ENCODE results near the gene FKBP6. TPM values are rescaled to one million over a fixed set of nuclear protein-coding genes. Genes with fewer than 3 reads are reported as not detected.
"Not testable (repeated sequence)": the region's sequence is repeated elsewhere in the genome, so short reads cannot be mapped to it uniquely, and the experiment has no call there.

FKBP6 gene
- total RNA-seq, 5 donors from 2014 or later (not counting 1 experiment from before 2014, with no cell fraction given): not detected

- Mint-ChIP-seq H3K27me3 (peaks cover 3 to 12% of the 10 kb centered on the region in 2 donors), H3K4me3 (peak overlapping the region in 1 of 3 donors; percentile 53), H3K9me3 (no peaks in the 10 kb centered on the region), H3K27ac (no peak overlapping the region), H3K4me1 (peaks cover 0 to 6% (median 5%) of the 10 kb centered on the region in 3 donors), H3K36me3 (no peaks in the 10 kb centered on the region)
- CTCF ChIA-PET: no interaction called here
- no peaks in the 10 kb centered on the region for H3K9me3 ChIP-seq
- no peak for ATAC-seq (replicated peaks in 1 of 4)
- no peak overlapping the region for H3K27ac ChIP-seq (ENCODE audit: low read length)
- no peaks in the 10 kb centered on the region for H3K36me3 ChIP-seq (ENCODE audit: control insufficient read depth in 2 of 2, extremely low read depth in 1 of 2, insufficient read depth in 1 of 2, low read length in 1 of 2)
- DNase-seq: no peak
- WGBS (ENCODE audit: insufficient coverage): 85% methylated on average over 11 of the region's 21 CpGs
- peaks cover 0 to 32% of the 10 kb centered on the region in 2 experiments for H3K27me3 ChIP-seq (replicated peaks in 1 of 2; ENCODE audit: control insufficient read depth in 2 of 2, extremely low read depth in 1 of 2, insufficient read depth in 2 of 2, low read length in 1 of 2)
- peaks cover 0 to 4% of the 10 kb centered on the region in 2 experiments for H3K4me1 ChIP-seq (ENCODE audit: control insufficient read depth in 1 of 2, extremely low read depth in 1 of 2, insufficient read depth in 2 of 2, low read length in 2 of 2)
- H3K4me3 ChIP-seq (ENCODE audit: control insufficient read depth in 1 of 2, extremely low read depth in 1 of 2, low read length in 1 of 2): no peak overlapping the region
- POLR2A ChIA-PET: no interaction called here
Measured at GRCh38 chr7:73358590-73359275, 30.8 kb downstream of the FKBP6 start.

GRCh38 chr7:73359306-73359705, 31.3 kb downstream of the FKBP6 start:
- no peak overlapping the region for H3K4me3 Mint-ChIP-seq
- H3K27me3 Mint-ChIP-seq: peaks cover 3 to 12% of the 10 kb centered on the region in 2 donors
- Histone ChIP-seq H3K27me3 (replicated peaks in 1 of 2; ENCODE audit: control insufficient read depth in 2 of 2, extremely low read depth in 1 of 2, insufficient read depth in 2 of 2, low read length in 1 of 2) (peaks cover 0 to 34% of the 10 kb centered on the region in 2 experiments), H3K9me3 (no peaks in the 10 kb centered on the region), H3K27ac (ENCODE audit: low read length) (no peak overlapping the region), H3K4me1 (ENCODE audit: control insufficient read depth in 1 of 2, extremely low read depth in 1 of 2, insufficient read depth in 2 of 2, low read length in 2 of 2) (peaks cover 0 to 4% of the 10 kb centered on the region in 2 experiments), H3K36me3 (ENCODE audit: control insufficient read depth in 2 of 2, extremely low read depth in 1 of 2, insufficient read depth in 1 of 2, low read length in 1 of 2) (no peaks in the 10 kb centered on the region), H3K4me3 (ENCODE audit: control insufficient read depth in 1 of 2, extremely low read depth in 1 of 2, low read length in 1 of 2) (no peak overlapping the region)
- 88% methylated on average over 11 of the region's 11 CpGs for WGBS (ENCODE audit: insufficient coverage)
- ATAC-seq (replicated peaks in 1 of 4): no peak
- no peaks in the 10 kb centered on the region for H3K9me3 Mint-ChIP-seq
- no peaks in the 10 kb centered on the region for H3K36me3 Mint-ChIP-seq
- no peak for DNase-seq
- ChIA-PET POLR2A (no interaction called here), CTCF (no interaction called here)
- peaks cover 0 to 6% (median 5%) of the 10 kb centered on the region in 3 donors for H3K4me1 Mint-ChIP-seq
- no peak overlapping the region for H3K27ac Mint-ChIP-seq

- H3K27me3 Mint-ChIP-seq: peaks cover 3 to 12% of the 10 kb centered on the region in 2 donors
- no peak overlapping the region for H3K4me3 Mint-ChIP-seq
- Histone ChIP-seq H3K4me3 (ENCODE audit: control insufficient read depth in 1 of 2, extremely low read depth in 1 of 2, low read length in 1 of 2) (no peak overlapping the region), H3K36me3 (ENCODE audit: control insufficient read depth in 2 of 2, extremely low read depth in 1 of 2, insufficient read depth in 1 of 2, low read length in 1 of 2) (no peaks in the 10 kb centered on the region), H3K27ac (ENCODE audit: low read length) (no peak overlapping the region), H3K9me3 (no peaks in the 10 kb centered on the region), H3K27me3 (replicated peaks in 1 of 2; ENCODE audit: control insufficient read depth in 2 of 2, extremely low read depth in 1 of 2, insufficient read depth in 2 of 2, low read length in 1 of 2) (peaks cover 0 to 34% of the 10 kb centered on the region in 2 experiments), H3K4me1 (ENCODE audit: control insufficient read depth in 1 of 2, extremely low read depth in 1 of 2, insufficient read depth in 2 of 2, low read length in 2 of 2) (peaks cover 0 to 4% of the 10 kb centered on the region in 2 experiments)
- no peaks in the 10 kb centered on the region for H3K36me3 Mint-ChIP-seq
- H3K27ac Mint-ChIP-seq: no peak overlapping the region
- H3K4me1 Mint-ChIP-seq: peaks cover 0 to 6% (median 5%) of the 10 kb centered on the region in 3 donors
- 83% methylated on average over 9 of the region's 13 CpGs for WGBS (ENCODE audit: insufficient coverage)
- no peaks in the 10 kb centered on the region for H3K9me3 Mint-ChIP-seq
- no peak for ATAC-seq (replicated peaks in 1 of 4)
- CTCF ChIA-PET: no interaction called here
- DNase-seq: no peak
- POLR2A ChIA-PET: no interaction called here
Measured at GRCh38 chr7:73359746-73360375, 31.9 kb downstream of the FKBP6 start.

- H3K27ac Mint-ChIP-seq; POLR2A ChIA-PET; H3K9me3 ChIP-seq; DNase-seq; H3K27ac ChIP-seq (ENCODE audit: low read length); H3K9me3 Mint-ChIP-seq; CTCF ChIA-PET; H3K36me3 Mint-ChIP-seq; ATAC-seq (replicated peaks in 1 of 4); H3K4me3 ChIP-seq (ENCODE audit: control insufficient read depth in 1 of 2, extremely low read depth in 1 of 2, low read length in 1 of 2); H3K4me1 Mint-ChIP-seq; H3K4me1 ChIP-seq (ENCODE audit: control insufficient read depth in 1 of 2, extremely low read depth in 1 of 2, insufficient read depth in 2 of 2, low read length in 2 of 2); H3K36me3 ChIP-seq (ENCODE audit: control insufficient read depth in 2 of 2, extremely low read depth in 1 of 2, insufficient read depth in 1 of 2, low read length in 1 of 2); H3K4me3 Mint-ChIP-seq: not testable (repeated sequence)
- WGBS (ENCODE audit: insufficient coverage): no CpG with 5 or more reads among the region's 1 CpG
- peaks cover 0 to 34% of the 10 kb centered on the region in 2 experiments for H3K27me3 ChIP-seq (replicated peaks in 1 of 2; ENCODE audit: control insufficient read depth in 2 of 2, extremely low read depth in 1 of 2, insufficient read depth in 2 of 2, low read length in 1 of 2)
- H3K27me3 Mint-ChIP-seq: peaks cover 3 to 12% of the 10 kb centered on the region in 2 donors
Measured at GRCh38 chr7:73360590-73360989, 32.6 kb downstream of the FKBP6 start.

DNA sequence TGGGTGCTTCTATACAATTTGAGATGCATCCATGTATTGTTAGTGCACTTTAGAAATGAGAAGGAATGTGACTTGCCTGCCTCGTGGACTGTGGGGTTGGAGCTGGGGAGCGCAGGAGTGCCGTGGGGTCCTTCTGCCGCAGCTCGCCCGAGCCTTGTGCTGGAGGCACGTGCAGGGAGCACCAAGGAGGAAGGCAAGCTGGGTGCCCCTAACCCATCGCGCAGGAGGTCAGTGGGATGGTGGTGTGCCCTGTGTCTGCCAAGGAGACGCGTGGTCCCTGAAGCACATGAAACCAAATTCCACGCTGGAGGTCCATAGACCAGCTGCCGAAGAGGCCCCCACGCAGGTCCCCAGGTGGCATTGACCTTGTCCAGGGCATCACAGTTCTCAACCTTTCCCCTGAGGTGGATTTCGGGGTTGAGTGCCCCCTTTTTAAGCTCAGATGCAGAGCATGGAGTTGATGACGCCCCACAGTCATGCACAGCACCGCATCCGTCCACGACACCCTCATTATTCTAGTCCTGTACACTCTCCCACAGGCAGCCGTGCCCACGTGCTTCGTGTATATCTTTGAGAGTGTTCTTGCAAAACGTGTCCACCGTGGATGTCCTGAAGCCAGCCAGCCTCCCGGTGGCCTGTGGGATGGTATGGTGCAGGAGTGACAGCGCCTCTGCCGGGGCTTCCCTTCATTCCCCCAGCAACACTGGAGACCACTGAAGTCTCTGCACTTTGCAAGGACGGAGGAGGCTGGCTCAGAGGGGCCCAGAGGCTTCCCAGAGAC, 35.5 kb downstream of the FKBP6 start:
- CTCF ChIA-PET: no interaction called here
- WGBS (ENCODE audit: insufficient coverage): 87% methylated on average over 16 of the region's 28 CpGs
- Mint-ChIP-seq H3K27ac (no peak overlapping the region), H3K27me3 (peaks cover 3 to 16% of the 10 kb centered on the region in 2 donors), H3K36me3 (no peaks in the 10 kb centered on the region), H3K4me3 (no peak overlapping the region), H3K9me3 (no peaks in the 10 kb centered on the region), H3K4me1 (peaks cover 0 to under 1% (median 0%) of the 10 kb centered on the region in 3 donors)
- Histone ChIP-seq H3K9me3 (no peaks in the 10 kb centered on the region), H3K27me3 (replicated peaks in 1 of 2; ENCODE audit: control insufficient read depth in 2 of 2, extremely low read depth in 1 of 2, insufficient read depth in 2 of 2, low read length in 1 of 2) (peaks cover 0 to 25% of the 10 kb centered on the region in 2 experiments), H3K36me3 (ENCODE audit: control insufficient read depth in 2 of 2, extremely low read depth in 1 of 2, insufficient read depth in 1 of 2, low read length in 1 of 2) (no peaks in the 10 kb centered on the region), H3K4me3 (ENCODE audit: control insufficient read depth in 1 of 2, extremely low read depth in 1 of 2, low read length in 1 of 2) (no peak overlapping the region), H3K4me1 (ENCODE audit: control insufficient read depth in 1 of 2, extremely low read depth in 1 of 2, insufficient read depth in 2 of 2, low read length in 2 of 2) (peaks cover 0 to 3% of the 10 kb centered on the region in 2 experiments), H3K27ac (ENCODE audit: low read length) (no peak overlapping the region)
- DNase-seq (no peak), ATAC-seq (replicated peaks in 1 of 4) (no peak)
- POLR2A ChIA-PET: interaction anchor here in 1 of 2 donors (0.7 kb wide), 1 partner anchor 555 kb away, joined by 5 read pairs; no protein-coding TSS in a partner anchor

GRCh38 chr7:73364006-73364728, 36.2 kb downstream of the FKBP6 start:
- no peaks in the 10 kb centered on the region for H3K9me3 Mint-ChIP-seq
- Histone ChIP-seq H3K36me3 (ENCODE audit: control insufficient read depth in 2 of 2, extremely low read depth in 1 of 2, insufficient read depth in 1 of 2, low read length in 1 of 2) (no peaks in the 10 kb centered on the region), H3K27ac (ENCODE audit: low read length) (no peak overlapping the region), H3K4me1 (ENCODE audit: control insufficient read depth in 1 of 2, extremely low read depth in 1 of 2, insufficient read depth in 2 of 2, low read length in 2 of 2) (no peaks in the 10 kb centered on the region), H3K4me3 (ENCODE audit: control insufficient read depth in 1 of 2, extremely low read depth in 1 of 2, low read length in 1 of 2) (no peak overlapping the region), H3K9me3 (no peaks in the 10 kb centered on the region), H3K27me3 (replicated peaks in 1 of 2; ENCODE audit: control insufficient read depth in 2 of 2, extremely low read depth in 1 of 2, insufficient read depth in 2 of 2, low read length in 1 of 2) (peaks cover 0 to 18% of the 10 kb centered on the region in 2 experiments)
- no peak for ATAC-seq (replicated peaks in 1 of 4)
- 88% methylated on average over 21 of the region's 25 CpGs for WGBS (ENCODE audit: insufficient coverage)
- H3K36me3 Mint-ChIP-seq: no peaks in the 10 kb centered on the region
- CTCF ChIA-PET: no interaction called here
- POLR2A ChIA-PET: no interaction called here
- peaks cover 3 to 15% of the 10 kb centered on the region in 2 donors for H3K27me3 Mint-ChIP-seq
- H3K4me1 Mint-ChIP-seq: no peaks in the 10 kb centered on the region
- H3K4me3 Mint-ChIP-seq: no peak overlapping the region
- H3K27ac Mint-ChIP-seq: no peak overlapping the region
- no peak for DNase-seq
